ACC112 (cell line): ENCODE measurements around the gene PLPPR5.

ENCODE experiments used
- H2AFZ ChIP-seq: fragments of 200-600 bp; sonication (generic); one replicate; pipeline ENCODE4 v1.6.0; 2017; ENCODE audit warnings: antibody characterized with exemption, low read length; ENCODE audit not compliant: unreplicated experiment
- H3K27ac ChIP-seq: fragments of 200-600 bp; sonication (generic); 2 replicates; pipeline ENCODE4 v1.5.1; 2014; ENCODE audit warnings: low read depth, mild to moderate bottlenecking, antibody characterized with exemption, low read length, moderate library complexity
- H3K27me3 ChIP-seq: fragments of 200-600 bp; sonication (generic); 2 replicates; pipeline ENCODE4 v1.6.1; 2014; ENCODE audit warnings: mild to moderate bottlenecking, antibody characterized with exemption, low read length, moderate library complexity, mixed read lengths; ENCODE audit not compliant: insufficient read depth
- H3K36me3 ChIP-seq: fragments of 200-600 bp; sonication (generic); 2 replicates; pipeline ENCODE4 v1.6.1; 2016; ENCODE audit warnings: mild to moderate bottlenecking, antibody characterized with exemption, low read length, moderate library complexity, mixed read lengths; ENCODE audit not compliant: insufficient read depth
- H3K4me1 ChIP-seq: fragments of 200-600 bp; sonication (generic); one replicate; pipeline ENCODE4 v1.6.1; 2016; ENCODE audit warnings: low read length, mixed read lengths; ENCODE audit not compliant: insufficient read depth, unreplicated experiment, control insufficient read depth
- H3K4me3 ChIP-seq: fragments of 200-600 bp; sonication (generic); 2 replicates; pipeline ENCODE4 v1.5.1; 2014; ENCODE audit warnings: mild to moderate bottlenecking, low read depth, low read length
- H3K79me2 ChIP-seq: fragments of 200-600 bp; sonication (generic); one replicate; pipeline ENCODE4 v1.6.0; 2016; ENCODE audit warnings: low read length; ENCODE audit not compliant: control insufficient read depth, unreplicated experiment, insufficient read depth

Gene PLPPR5

GRCh38 chr1:98939471-98939870, 65.2 kb downstream of the PLPPR5 start:
- H3K27ac ChIP-seq: no peak overlapping the region
- peaks cover 10% of the 10 kb centered on the region for H3K4me1 ChIP-seq
- no peaks in the 10 kb centered on the region for H3K79me2 ChIP-seq
- no peak overlapping the region for H3K4me3 ChIP-seq
- H3K36me3 ChIP-seq: no peaks in the 10 kb centered on the region
- H3K27me3 ChIP-seq: no peaks in the 10 kb centered on the region
- H2AFZ ChIP-seq: no peak overlapping the region

DNA sequence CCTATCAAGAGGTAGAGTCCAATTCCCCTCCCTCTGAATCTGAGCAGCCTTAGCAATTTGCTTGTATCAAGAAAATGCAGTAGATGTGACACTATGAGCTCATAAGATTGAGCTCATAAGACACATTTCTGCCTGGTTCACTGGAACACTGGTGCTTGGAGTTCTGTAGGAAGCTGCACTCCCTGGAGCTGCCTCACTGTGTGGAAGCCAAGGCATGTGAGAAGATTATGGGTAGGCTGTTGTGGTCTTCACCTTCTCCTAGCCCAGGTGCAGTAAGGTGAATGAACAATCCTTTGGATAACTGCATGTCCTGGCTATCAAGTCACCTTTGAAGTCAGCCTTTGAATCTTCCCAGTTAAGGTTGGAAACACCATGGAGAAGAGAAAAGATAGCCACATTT, 67.3 kb downstream of the PLPPR5 start:
- Histone ChIP-seq H3K79me2 (no peaks in the 10 kb centered on the region), H3K27me3 (no peaks in the 10 kb centered on the region), H3K4me1 (peaks cover 10% of the 10 kb centered on the region), H3K4me3 (no peak overlapping the region), H3K27ac (no peak overlapping the region), H3K36me3 (no peaks in the 10 kb centered on the region), H2AFZ (no peak overlapping the region)

DNA sequence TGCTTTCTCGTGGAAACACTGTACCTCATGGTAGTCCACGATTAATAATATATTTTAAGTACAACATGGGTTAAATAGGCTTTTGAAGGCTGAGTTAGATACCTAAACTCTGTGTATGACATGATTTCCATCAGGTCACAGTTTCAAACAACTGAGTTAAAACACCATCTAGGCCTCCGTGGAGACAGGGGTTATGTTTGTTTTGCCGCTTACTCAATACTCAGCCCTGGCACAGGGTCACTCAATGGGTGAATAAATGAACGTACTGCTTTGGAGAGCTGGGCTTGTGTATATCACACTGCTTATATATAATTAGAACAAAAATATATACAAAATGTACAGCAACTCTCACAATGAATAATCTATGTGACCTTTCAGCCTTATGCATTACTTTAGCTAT, 72.5 kb downstream of the PLPPR5 start:
- Histone ChIP-seq H3K4me1 (peaks cover 4% of the 10 kb centered on the region), H3K4me3 (no peak overlapping the region), H3K36me3 (no peaks in the 10 kb centered on the region)

DNA sequence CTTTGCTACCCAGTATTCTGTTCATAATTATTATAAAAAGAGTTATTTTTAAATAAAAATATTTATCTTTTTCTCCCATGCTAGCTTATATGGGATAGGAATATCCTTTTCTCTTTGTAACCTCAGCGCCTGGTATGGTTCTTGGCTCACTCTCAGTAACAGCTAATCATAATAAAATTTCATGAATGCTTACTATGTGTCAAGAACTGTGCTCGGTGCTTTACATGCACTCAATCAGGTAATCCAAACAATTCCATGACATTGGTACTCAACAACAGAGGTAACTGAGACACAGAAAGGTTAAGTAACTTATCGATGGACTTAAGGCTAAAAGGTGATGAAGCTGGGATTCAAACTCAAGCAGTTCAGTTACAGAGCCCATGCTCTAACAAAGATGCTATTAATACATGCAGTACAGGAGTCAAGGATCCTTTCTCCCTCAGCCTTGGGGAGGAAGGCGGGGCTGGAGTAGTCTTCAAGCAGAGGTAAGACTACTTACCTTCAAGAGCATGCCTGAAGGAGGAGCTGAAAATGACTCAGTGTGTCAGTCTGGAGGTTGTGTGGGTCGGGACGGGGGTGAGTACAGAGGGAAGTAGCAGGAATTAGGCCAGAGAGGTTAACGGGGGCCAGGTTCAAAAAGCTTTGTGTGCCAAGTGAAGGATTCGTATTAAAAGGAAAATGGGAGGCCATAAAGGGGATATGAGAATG, 73.4 kb downstream of the PLPPR5 start:
- peak overlapping the region; percentile 5 for H2AFZ ChIP-seq
- H3K79me2 ChIP-seq: no peaks in the 10 kb centered on the region

More for the DNA sequence above, 72.5 kb downstream of the PLPPR5 start:
- Histone ChIP-seq H3K27me3 (no peaks in the 10 kb centered on the region), H2AFZ (no peak overlapping the region), H3K79me2 (no peaks in the 10 kb centered on the region), H3K27ac (no peak overlapping the region)

DNA sequence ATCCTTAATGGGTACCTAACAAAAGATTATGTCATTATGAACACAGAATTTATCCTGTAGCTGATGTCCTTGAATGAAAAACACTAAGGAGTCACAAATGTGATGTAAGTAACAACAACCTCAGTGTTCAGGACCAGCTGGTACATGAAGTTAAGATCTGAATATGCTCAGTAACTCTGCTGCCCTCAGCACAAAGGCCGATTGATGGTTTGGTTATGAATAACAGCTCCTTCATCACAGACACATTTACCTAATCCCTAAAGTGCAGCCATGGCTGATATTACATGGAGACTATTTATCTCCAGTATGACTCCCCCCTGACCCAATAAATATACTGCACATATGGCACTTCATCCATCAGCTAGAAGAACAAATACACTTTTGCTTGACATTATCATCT, 75.2 kb downstream of the PLPPR5 start:
- H3K27me3 ChIP-seq: no peaks in the 10 kb centered on the region
- H3K36me3 ChIP-seq: no peaks in the 10 kb centered on the region
- no peak overlapping the region for H2AFZ ChIP-seq
- peaks cover 4% of the 10 kb centered on the region for H3K4me1 ChIP-seq
- H3K79me2 ChIP-seq: no peaks in the 10 kb centered on the region
- no peak overlapping the region for H3K4me3 ChIP-seq
- no peak overlapping the region for H3K27ac ChIP-seq

More for the DNA sequence above, 73.4 kb downstream of the PLPPR5 start:
- no peaks in the 10 kb centered on the region for H3K27me3 ChIP-seq
- H3K27ac ChIP-seq: no peak overlapping the region
- no peak overlapping the region for H3K4me3 ChIP-seq
- no peaks in the 10 kb centered on the region for H3K36me3 ChIP-seq
- peaks cover 4% of the 10 kb centered on the region for H3K4me1 ChIP-seq

DNA sequence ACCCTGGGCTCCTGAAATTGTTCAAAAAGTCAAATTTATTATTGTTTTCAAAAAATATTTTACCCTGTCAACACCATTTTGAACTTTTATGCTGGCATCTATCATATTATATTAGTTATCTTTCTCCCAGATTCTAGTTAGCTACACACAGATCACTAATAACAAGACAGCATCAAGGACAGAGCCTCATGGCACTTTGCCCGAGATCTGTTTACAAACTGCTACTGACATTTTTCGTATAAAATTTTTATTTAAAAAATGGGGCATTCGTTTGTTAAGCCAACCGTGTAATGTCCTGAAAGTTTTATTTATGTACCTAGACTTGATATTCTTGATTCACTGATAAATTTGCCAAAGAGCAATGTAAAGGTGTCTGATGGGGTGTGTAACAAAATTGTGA, 78.1 kb downstream of the PLPPR5 start:
- Histone ChIP-seq H3K27me3 (no peaks in the 10 kb centered on the region), H3K4me1 (peaks cover 4% of the 10 kb centered on the region), H3K4me3 (no peak overlapping the region), H3K36me3 (no peaks in the 10 kb centered on the region), H3K79me2 (no peaks in the 10 kb centered on the region), H3K27ac (no peak overlapping the region), H2AFZ (no peak overlapping the region)

DNA sequence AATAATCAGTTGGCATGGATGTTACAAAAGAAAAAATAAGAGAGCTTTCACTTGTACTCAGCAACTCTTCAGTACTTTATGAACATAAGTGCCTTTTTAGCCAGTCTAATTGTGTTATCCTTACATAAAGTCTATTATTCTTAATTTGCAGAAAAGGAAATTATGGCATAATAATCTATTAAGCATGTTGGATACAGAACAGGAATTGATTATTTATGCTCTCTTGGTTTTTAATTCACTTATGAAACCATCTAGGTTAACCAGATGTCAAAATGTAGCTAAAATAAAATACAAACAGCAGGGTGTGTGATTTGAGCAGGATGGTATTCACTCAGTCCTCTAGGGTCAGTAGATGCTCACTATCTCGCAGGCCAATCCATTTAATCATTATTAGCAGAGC, 79.7 kb downstream of the PLPPR5 start:
- Histone ChIP-seq H3K79me2 (no peaks in the 10 kb centered on the region), H3K4me1 (peaks cover 11% of the 10 kb centered on the region), H2AFZ (no peak overlapping the region), H3K36me3 (no peaks in the 10 kb centered on the region), H3K27me3 (no peaks in the 10 kb centered on the region), H3K27ac (no peak overlapping the region), H3K4me3 (no peak overlapping the region)

DNA sequence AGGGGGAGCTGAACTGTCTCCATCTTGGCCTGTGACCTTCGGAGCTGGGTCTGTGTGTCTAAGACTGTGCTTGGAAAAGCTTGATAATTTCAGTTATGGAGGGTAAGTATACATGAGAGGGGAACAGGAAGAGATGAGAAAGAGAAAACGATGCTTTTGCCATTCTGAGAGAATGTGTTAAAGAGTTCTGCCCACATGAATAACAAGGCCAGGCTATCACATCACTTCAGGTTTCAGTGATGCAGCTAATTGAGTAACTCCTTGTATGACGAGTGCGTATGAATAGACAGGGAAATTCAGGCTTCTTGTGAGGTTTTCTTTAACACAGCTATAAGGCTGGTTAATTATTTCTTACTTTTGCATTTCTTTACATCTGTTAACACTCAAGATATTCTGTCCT, 81.0 kb downstream of the PLPPR5 start:
- H3K79me2 ChIP-seq: no peaks in the 10 kb centered on the region
- no peak overlapping the region for H2AFZ ChIP-seq
- H3K4me1 ChIP-seq: peaks cover 14% of the 10 kb centered on the region
- no peaks in the 10 kb centered on the region for H3K27me3 ChIP-seq
- no peaks in the 10 kb centered on the region for H3K36me3 ChIP-seq
- no peak overlapping the region for H3K27ac ChIP-seq
- no peak overlapping the region for H3K4me3 ChIP-seq

DNA sequence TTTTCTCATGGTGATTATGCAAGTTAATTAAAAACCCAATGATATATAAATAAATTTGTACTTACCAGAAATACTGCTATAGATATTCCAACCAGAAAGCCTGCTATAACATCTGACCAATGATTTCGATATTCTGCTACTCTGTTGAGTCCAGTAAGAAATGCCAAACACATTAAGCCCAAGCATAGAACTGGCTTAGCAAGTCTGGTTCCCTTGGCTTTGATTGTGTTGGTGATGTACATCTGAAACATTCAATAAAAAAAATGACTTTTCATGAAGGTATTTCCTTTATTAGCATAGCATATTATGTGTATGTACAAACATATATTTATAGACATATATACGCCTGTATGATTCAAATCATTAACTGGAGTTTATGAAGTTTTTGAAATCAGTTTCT, 82.8 kb downstream of the PLPPR5 start:
- peaks cover 14% of the 10 kb centered on the region for H3K4me1 ChIP-seq
- no peak overlapping the region for H3K4me3 ChIP-seq
- H3K79me2 ChIP-seq: no peaks in the 10 kb centered on the region
- no peak overlapping the region for H2AFZ ChIP-seq
- no peaks in the 10 kb centered on the region for H3K27me3 ChIP-seq
- H3K27ac ChIP-seq: no peak overlapping the region
- no peaks in the 10 kb centered on the region for H3K36me3 ChIP-seq

- H3K4me1 ChIP-seq: peaks cover 14% of the 10 kb centered on the region
- H3K27ac ChIP-seq: peak overlapping the region; percentile 57
- no peak overlapping the region for H3K4me3 ChIP-seq
- H3K27me3 ChIP-seq: no peaks in the 10 kb centered on the region
- no peaks in the 10 kb centered on the region for H3K36me3 ChIP-seq
- no peak overlapping the region for H2AFZ ChIP-seq
- H3K79me2 ChIP-seq: no peaks in the 10 kb centered on the region
Measured at GRCh38 chr1:98920441-98921110, 84.1 kb downstream of the PLPPR5 start.

- H3K79me2 ChIP-seq: no peaks in the 10 kb centered on the region
Measured at GRCh38 chr1:98919652-98920051, 85.0 kb downstream of the PLPPR5 start.

More at GRCh38 chr1:98919652-98920051, 85.0 kb downstream of the PLPPR5 start:
- Histone ChIP-seq H3K36me3 (no peaks in the 10 kb centered on the region), H3K4me3 (no peak overlapping the region), H3K4me1 (peaks cover 14% of the 10 kb centered on the region), H3K27me3 (no peaks in the 10 kb centered on the region), H3K27ac (peak overlapping the region; percentile 57; the same call in 1 of the 2 replicates), H2AFZ (no peak overlapping the region)
